Activated CD8-positive, alpha-beta T cell treated with anti-CD3 and anti-CD28 coated beads for 36 hours (primary cell): ENCODE measurements around the gene FBXO48. TPM values are rescaled to one million over a fixed set of nuclear protein-coding genes. Genes with fewer than 3 reads are reported as not detected.
"Not testable (repeated sequence)": the region's sequence is repeated elsewhere in the genome, so short reads cannot be mapped to it uniquely, and the experiment has no call there.

Source experiments
- ATAC-seq: fragments of 200-7000 bp; cut with Tn5 transposase; one replicate; pipeline ENCODE4 v1.10.0; 2021; ENCODE audit warnings: mild to moderate bottlenecking, moderate library complexity
- CTCF ChIA-PET: fragments of 350-600 bp; sonication (Branson Sonifier 250); formaldehyde crosslinking; loops from one replicate; lab custom pipeline; 2021; ENCODE audit warnings: antibody characterized with exemption; lab: Charles Lee
- POLR2A ChIA-PET: fragments of 350-600 bp; sonication (Branson Sonifier 250); formaldehyde crosslinking; loops from one replicate; lab custom pipeline; 2021; ENCODE audit warnings: antibody characterized with exemption; lab: Charles Lee
- DNase-seq: peaks from one replicate; pipeline ENCODE4 v3.0.0-alpha.2; 2020
- H3K27ac Mint-ChIP-seq: one replicate; pipeline ENCODE4 v1.8.0; 2021; ENCODE audit warnings: mild to moderate bottlenecking, mixed read lengths
- H3K27me3 Mint-ChIP-seq: one replicate; pipeline ENCODE4 v1.8.0; 2021; ENCODE audit warnings: mixed read lengths
- H3K36me3 Mint-ChIP-seq: one replicate; pipeline ENCODE4 v1.8.0; 2021; ENCODE audit warnings: low read depth, mixed read lengths
- H3K4me1 Mint-ChIP-seq: one replicate; pipeline ENCODE4 v1.8.0; 2021; ENCODE audit warnings: low read depth, mixed read lengths
- H3K4me3 Mint-ChIP-seq: one replicate; pipeline ENCODE4 v1.8.0; 2021; ENCODE audit warnings: mild to moderate bottlenecking, moderate library complexity, mixed read lengths
- H3K9me3 Mint-ChIP-seq: one replicate; pipeline ENCODE4 v1.8.0; 2021; ENCODE audit warnings: mixed read lengths
- CTCF ChIP-seq: fragments of 200-600 bp; IDR thresholded peaks from one replicate; pipeline ENCODE4 v1.8.0; 2022; ENCODE audit warnings: antibody characterized with exemption, mild to moderate bottlenecking
- intact Hi-C: fragments of 100-400 bp; cut with micrococcal nuclease; formaldehyde crosslinking; loops from one replicate; pipeline ENCODE4 v1.10.0; 2022
- total RNA-seq, 2 experiments: library from RNA; stranded (reverse); gene quantifications; one replicate each; pipeline ENCODE4 v1.2.3, GENCODE V29; 2021

Gene FBXO48
- total RNA-seq, 2 experiments from 2014 or later, result 1.3 to 1.4 TPM

- intact Hi-C loops, result no loop called here
- H3K4me3 Mint-ChIP-seq, result no peak overlapping the region
- ATAC-seq (no peak), DNase-seq (no peak)
- H3K27ac Mint-ChIP-seq, result no peak overlapping the region
- no peaks in the 10 kb centered on the region for H3K27me3 Mint-ChIP-seq
- TF ChIP-seq CTCF, result no peak
- peaks cover 11% of the 10 kb centered on the region for H3K36me3 Mint-ChIP-seq
- peaks cover 9% of the 10 kb centered on the region for H3K9me3 Mint-ChIP-seq
- no peaks in the 10 kb centered on the region for H3K4me1 Mint-ChIP-seq
- ChIA-PET CTCF (interaction anchor here (0.8 to 4.6 kb wide), 6 partner anchors 12 to 410 kb away, joined by 3 to 16 read pairs (median 4); no protein-coding TSS in a partner anchor), POLR2A (interaction anchor here (0.6 kb wide), 1 partner anchor 11 kb away, joined by 3 read pairs; no protein-coding TSS in a partner anchor)
Measured at GRCh38 chr2:68499133-68499532, 32.0 kb upstream of the FBXO48 start.

GRCh38 chr2:68491582-68491981, 24.5 kb upstream of the FBXO48 start:
- intact Hi-C loops, result no loop called here
- CTCF ChIA-PET, result interaction anchor here (1.6 kb wide), 1 partner anchor 28 kb away, joined by 5 read pairs; no protein-coding TSS in a partner anchor
- peaks cover 7% of the 10 kb centered on the region for H3K9me3 Mint-ChIP-seq
- no peak for ATAC-seq
- peaks cover 5% of the 10 kb centered on the region for H3K4me1 Mint-ChIP-seq
- no peak for TF ChIP-seq CTCF
- peaks cover 10% of the 10 kb centered on the region for H3K36me3 Mint-ChIP-seq
- no peak overlapping the region for H3K27ac Mint-ChIP-seq
- no peak overlapping the region for H3K4me3 Mint-ChIP-seq
- no peak for DNase-seq
- POLR2A ChIA-PET, result no interaction called here
- no peaks in the 10 kb centered on the region for H3K27me3 Mint-ChIP-seq

GRCh38 chr2:68489282-68489681, 22.2 kb upstream of the FBXO48 start:
- CTCF ChIA-PET, result interaction anchor here (1.1 to 4.2 kb wide), 5 partner anchors 22 to 347 kb away, joined by 3 to 41 read pairs (median 11); partner anchors contain the start of genes APLF and FBXO48
- Mint-ChIP-seq H3K9me3 (no peaks in the 10 kb centered on the region), H3K4me1 (peaks cover 5% of the 10 kb centered on the region), H3K27me3 (no peaks in the 10 kb centered on the region), H3K36me3 (peaks cover 1% of the 10 kb centered on the region), H3K27ac (no peak overlapping the region), H3K4me3 (no peak overlapping the region)
- no peak for DNase-seq
- intact Hi-C loops, result loop anchor here (5.0 to 10.0 kb wide), 2 partner anchors 106 to 423 kb away; no protein-coding TSS in a partner anchor
- ATAC-seq, result no peak
- POLR2A ChIA-PET, result no interaction called here
- TF ChIP-seq CTCF, result no peak

- H3K4me1 Mint-ChIP-seq, H3K36me3 Mint-ChIP-seq, ATAC-seq, DNase-seq, H3K4me3 Mint-ChIP-seq, POLR2A ChIA-PET, H3K27ac Mint-ChIP-seq, H3K9me3 Mint-ChIP-seq, H3K27me3 Mint-ChIP-seq: not testable (repeated sequence)
- CTCF ChIA-PET, result interaction anchor here (1.0 to 4.2 kb wide), 17 partner anchors 10 to 437 kb away, joined by 3 to 41 read pairs (median 8); partner anchors contain the start of genes APLF and FBXO48
- intact Hi-C loops, result loop anchor here (5.0 to 10.0 kb wide), 2 partner anchors 106 to 424 kb away; no protein-coding TSS in a partner anchor
Measured at GRCh38 chr2:68488605-68489004, 21.5 kb upstream of the FBXO48 start.

- no peak for DNase-seq
- intact Hi-C loops, result loop anchor here (5.0 to 10.0 kb wide), 2 partner anchors 107 to 424 kb away; no protein-coding TSS in a partner anchor
- peaks cover 5% of the 10 kb centered on the region for H3K4me1 Mint-ChIP-seq
- H3K4me3 Mint-ChIP-seq, result no peak overlapping the region
- TF ChIP-seq CTCF, result peak; percentile 72
- H3K27ac Mint-ChIP-seq, result no peak overlapping the region
- peak; percentile 60 for ATAC-seq
- H3K9me3 Mint-ChIP-seq, result no peaks in the 10 kb centered on the region
- CTCF ChIA-PET, result interaction anchor here (0.5 to 4.2 kb wide), 31 partner anchors 10 to 456 kb away, joined by 3 to 41 read pairs (median 4); partner anchors contain the start of genes APLF and FBXO48
- no peaks in the 10 kb centered on the region for H3K36me3 Mint-ChIP-seq
- no peaks in the 10 kb centered on the region for H3K27me3 Mint-ChIP-seq
- POLR2A ChIA-PET, result interaction anchor here (0.6 kb wide), 1 partner anchor 11 kb away, joined by 3 read pairs; no protein-coding TSS in a partner anchor
Measured at GRCh38 chr2:68487773-68488355, 20.8 kb upstream of the FBXO48 start.
